GM12878 (cell line): Measurements from ENCODE around the gene ITGAL.

ENCODE experiments used
- BHLHE40 ChIP-seq, 2 experiments: fragments of 450-650 bp in 1 of 2; IDR thresholded peaks; 2 replicates each; pipeline ENCODE4 v1.6.1; 2011 to 2017; ENCODE audit warnings: low read depth in 2 of 2, borderline replicate concordance in 1 of 2, improper control_type of control experiment in 1 of 2, low read length in 1 of 2, mild to moderate bottlenecking in 1 of 2
- CREB1 ChIP-seq: IDR thresholded peaks from 2 replicates; pipeline ENCODE4 v1.6.1; 2012; ENCODE audit warnings: low read depth, mild to moderate bottlenecking, inconsistent platforms
- CREM ChIP-seq: IDR thresholded peaks from 2 replicates; pipeline ENCODE4 v1.6.1; 2014; ENCODE audit warnings: antibody characterized with exemption, low read depth
- EGR1 ChIP-seq, 2 experiments: IDR thresholded peaks; 1 replicate in 1 of 2; 2 replicates in 1 of 2; pipeline ENCODE4 v1.6.1; 2011 to 2012; ENCODE audit warnings: low read depth in 2 of 2, low read length in 2 of 2, borderline replicate concordance in 1 of 2, mild to moderate bottlenecking in 1 of 2, moderate library complexity in 1 of 2
- FOXM1 ChIP-seq: IDR thresholded peaks from 2 replicates; pipeline ENCODE4 v1.6.1; 2012; ENCODE audit warnings: low read depth, mild to moderate bottlenecking, inconsistent platforms, low read length, moderate library complexity
- RCOR1 ChIP-seq: conservative IDR thresholded peaks from 2 replicates; pipeline ENCODE4 v1.6.1; 2012; ENCODE audit warnings: low read depth, low read length, improper control_type of control experiment
- STAT3 ChIP-seq: IDR thresholded peaks from 2 replicates; pipeline ENCODE4 v1.6.1; 2011; ENCODE audit warnings: low read depth, low read length, improper control_type of control experiment
- TF ChIP-seq, protein P1 (sequence below): IDR thresholded peaks from 2 replicates; pipeline ENCODE4 v1.6.1; 2011; ENCODE audit warnings: mild to moderate bottlenecking, low read depth, low read length, moderate library complexity; ENCODE audit not compliant: insufficient replicate concordance
- TF ChIP-seq, protein P2 (sequence below): IDR thresholded peaks from 2 replicates; pipeline ENCODE4 v1.6.1; 2012; ENCODE audit warnings: low read depth, low read length, improper control_type of control experiment
- TF ChIP-seq, protein P3 (sequence below), 3 experiments: IDR thresholded peaks in 2 of 3; conservative IDR thresholded peaks in 1 of 3; 2 replicates each; pipeline ENCODE4 v1.5.1; 2011; ENCODE audit warnings: low read depth in 3 of 3, low read length in 3 of 3, mild to moderate bottlenecking in 3 of 3, control low read depth in 2 of 3, moderate library complexity in 2 of 3, inconsistent platforms in 1 of 3, mixed read lengths in 1 of 3; ENCODE audit not compliant: control insufficient read depth in 2 of 3, insufficient read depth in 1 of 3; ENCODE audit errors: extremely low read depth in 1 of 3
- TF ChIP-seq, protein P4 (sequence below): fragments of 450-650 bp; IDR thresholded peaks from 2 replicates; pipeline ENCODE4 v1.6.1; 2017; ENCODE audit warnings: mild to moderate bottlenecking, moderate library complexity
- TF ChIP-seq, protein P5 (sequence below): IDR thresholded peaks from 2 replicates; pipeline ENCODE4 v1.6.1; 2012; ENCODE audit warnings: low read depth, low read length, improper control_type of control experiment

DNA sequence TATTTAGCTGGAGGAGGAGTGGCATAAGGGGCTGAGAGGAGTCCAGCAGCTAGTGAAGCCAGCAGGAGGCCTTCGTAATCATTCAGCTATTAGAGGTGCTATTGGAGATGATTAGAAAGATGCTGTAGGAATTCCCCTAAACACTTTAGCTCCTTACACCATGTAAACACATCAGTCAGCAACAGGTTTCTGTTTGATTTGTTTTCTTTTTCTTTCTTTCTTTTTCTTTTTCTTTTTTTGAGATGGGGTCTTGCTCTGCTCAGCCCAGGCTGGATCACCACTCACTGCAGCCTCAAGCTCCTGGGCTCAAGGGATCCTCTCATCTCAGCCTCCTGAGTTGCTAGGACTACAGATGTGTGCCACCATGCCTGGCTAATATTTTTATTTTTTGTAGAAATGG is 16.2 kb upstream of the ITGAL start:
- TF ChIP-seq, protein P1, sequence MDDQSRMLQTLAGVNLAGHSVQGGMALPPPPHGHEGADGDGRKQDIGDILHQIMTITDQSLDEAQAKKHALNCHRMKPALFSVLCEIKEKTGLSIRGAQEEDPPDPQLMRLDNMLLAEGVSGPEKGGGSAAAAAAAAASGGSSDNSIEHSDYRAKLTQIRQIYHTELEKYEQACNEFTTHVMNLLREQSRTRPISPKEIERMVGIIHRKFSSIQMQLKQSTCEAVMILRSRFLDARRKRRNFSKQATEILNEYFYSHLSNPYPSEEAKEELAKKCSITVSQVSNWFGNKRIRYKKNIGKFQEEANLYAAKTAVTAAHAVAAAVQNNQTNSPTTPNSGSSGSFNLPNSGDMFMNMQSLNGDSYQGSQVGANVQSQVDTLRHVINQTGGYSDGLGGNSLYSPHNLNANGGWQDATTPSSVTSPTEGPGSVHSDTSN = no peak
- no peak for TF ChIP-seq RCOR1
- TF ChIP-seq EGR1 (IDR thresholded peaks at IDR 0.05; ENCODE audit: borderline replicate concordance in 1 of 2, low read depth in 2 of 2, low read length in 2 of 2) = no peak
- TF ChIP-seq CREM = no peak
- no peak for TF ChIP-seq FOXM1
- TF ChIP-seq, protein P2, sequence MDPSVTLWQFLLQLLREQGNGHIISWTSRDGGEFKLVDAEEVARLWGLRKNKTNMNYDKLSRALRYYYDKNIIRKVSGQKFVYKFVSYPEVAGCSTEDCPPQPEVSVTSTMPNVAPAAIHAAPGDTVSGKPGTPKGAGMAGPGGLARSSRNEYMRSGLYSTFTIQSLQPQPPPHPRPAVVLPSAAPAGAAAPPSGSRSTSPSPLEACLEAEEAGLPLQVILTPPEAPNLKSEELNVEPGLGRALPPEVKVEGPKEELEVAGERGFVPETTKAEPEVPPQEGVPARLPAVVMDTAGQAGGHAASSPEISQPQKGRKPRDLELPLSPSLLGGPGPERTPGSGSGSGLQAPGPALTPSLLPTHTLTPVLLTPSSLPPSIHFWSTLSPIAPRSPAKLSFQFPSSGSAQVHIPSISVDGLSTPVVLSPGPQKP = no peak
- TF ChIP-seq, protein P3, sequence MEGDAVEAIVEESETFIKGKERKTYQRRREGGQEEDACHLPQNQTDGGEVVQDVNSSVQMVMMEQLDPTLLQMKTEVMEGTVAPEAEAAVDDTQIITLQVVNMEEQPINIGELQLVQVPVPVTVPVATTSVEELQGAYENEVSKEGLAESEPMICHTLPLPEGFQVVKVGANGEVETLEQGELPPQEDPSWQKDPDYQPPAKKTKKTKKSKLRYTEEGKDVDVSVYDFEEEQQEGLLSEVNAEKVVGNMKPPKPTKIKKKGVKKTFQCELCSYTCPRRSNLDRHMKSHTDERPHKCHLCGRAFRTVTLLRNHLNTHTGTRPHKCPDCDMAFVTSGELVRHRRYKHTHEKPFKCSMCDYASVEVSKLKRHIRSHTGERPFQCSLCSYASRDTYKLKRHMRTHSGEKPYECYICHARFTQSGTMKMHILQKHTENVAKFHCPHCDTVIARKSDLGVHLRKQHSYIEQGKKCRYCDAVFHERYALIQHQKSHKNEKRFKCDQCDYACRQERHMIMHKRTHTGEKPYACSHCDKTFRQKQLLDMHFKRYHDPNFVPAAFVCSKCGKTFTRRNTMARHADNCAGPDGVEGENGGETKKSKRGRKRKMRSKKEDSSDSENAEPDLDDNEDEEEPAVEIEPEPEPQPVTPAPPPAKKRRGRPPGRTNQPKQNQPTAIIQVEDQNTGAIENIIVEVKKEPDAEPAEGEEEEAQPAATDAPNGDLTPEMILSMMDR (IDR thresholded peaks at IDR 0.05 in 2 of 3, conservative IDR thresholded peaks at IDR 0.05 in 1 of 3; ENCODE audit: control insufficient read depth in 2 of 3, extremely low read depth in 1 of 3, insufficient read depth in 1 of 3, low read depth in 3 of 3, low read length in 3 of 3) = no peak
- TF ChIP-seq, protein P4, sequence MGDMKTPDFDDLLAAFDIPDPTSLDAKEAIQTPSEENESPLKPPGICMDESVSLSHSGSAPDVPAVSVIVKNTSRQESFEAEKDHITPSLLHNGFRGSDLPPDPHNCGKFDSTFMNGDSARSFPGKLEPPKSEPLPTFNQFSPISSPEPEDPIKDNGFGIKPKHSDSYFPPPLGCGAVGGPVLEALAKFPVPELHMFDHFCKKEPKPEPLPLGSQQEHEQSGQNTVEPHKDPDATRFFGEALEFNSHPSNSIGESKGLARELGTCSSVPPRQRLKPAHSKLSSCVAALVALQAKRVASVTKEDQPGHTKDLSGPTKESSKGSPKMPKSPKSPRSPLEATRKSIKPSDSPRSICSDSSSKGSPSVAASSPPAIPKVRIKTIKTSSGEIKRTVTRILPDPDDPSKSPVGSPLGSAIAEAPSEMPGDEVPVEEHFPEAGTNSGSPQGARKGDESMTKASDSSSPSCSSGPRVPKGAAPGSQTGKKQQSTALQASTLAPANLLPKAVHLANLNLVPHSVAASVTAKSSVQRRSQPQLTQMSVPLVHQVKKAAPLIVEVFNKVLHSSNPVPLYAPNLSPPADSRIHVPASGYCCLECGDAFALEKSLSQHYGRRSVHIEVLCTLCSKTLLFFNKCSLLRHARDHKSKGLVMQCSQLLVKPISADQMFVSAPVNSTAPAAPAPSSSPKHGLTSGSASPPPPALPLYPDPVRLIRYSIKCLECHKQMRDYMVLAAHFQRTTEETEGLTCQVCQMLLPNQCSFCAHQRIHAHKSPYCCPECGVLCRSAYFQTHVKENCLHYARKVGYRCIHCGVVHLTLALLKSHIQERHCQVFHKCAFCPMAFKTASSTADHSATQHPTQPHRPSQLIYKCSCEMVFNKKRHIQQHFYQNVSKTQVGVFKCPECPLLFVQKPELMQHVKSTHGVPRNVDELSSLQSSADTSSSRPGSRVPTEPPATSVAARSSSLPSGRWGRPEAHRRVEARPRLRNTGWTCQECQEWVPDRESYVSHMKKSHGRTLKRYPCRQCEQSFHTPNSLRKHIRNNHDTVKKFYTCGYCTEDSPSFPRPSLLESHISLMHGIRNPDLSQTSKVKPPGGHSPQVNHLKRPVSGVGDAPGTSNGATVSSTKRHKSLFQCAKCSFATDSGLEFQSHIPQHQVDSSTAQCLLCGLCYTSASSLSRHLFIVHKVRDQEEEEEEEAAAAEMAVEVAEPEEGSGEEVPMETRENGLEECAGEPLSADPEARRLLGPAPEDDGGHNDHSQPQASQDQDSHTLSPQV = no peak
- TF ChIP-seq BHLHE40 (IDR thresholded peaks at IDR 0.05; ENCODE audit: borderline replicate concordance in 1 of 2, low read depth in 2 of 2, low read length in 1 of 2) = no peak
- no peak for TF ChIP-seq CREB1
- TF ChIP-seq STAT3 = no peak
- TF ChIP-seq, protein P5, sequence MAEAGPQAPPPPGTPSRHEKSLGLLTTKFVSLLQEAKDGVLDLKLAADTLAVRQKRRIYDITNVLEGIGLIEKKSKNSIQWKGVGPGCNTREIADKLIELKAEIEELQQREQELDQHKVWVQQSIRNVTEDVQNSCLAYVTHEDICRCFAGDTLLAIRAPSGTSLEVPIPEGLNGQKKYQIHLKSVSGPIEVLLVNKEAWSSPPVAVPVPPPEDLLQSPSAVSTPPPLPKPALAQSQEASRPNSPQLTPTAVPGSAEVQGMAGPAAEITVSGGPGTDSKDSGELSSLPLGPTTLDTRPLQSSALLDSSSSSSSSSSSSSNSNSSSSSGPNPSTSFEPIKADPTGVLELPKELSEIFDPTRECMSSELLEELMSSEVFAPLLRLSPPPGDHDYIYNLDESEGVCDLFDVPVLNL = no peak
